ENCODE measurements around the gene S100A1.

DNA sequence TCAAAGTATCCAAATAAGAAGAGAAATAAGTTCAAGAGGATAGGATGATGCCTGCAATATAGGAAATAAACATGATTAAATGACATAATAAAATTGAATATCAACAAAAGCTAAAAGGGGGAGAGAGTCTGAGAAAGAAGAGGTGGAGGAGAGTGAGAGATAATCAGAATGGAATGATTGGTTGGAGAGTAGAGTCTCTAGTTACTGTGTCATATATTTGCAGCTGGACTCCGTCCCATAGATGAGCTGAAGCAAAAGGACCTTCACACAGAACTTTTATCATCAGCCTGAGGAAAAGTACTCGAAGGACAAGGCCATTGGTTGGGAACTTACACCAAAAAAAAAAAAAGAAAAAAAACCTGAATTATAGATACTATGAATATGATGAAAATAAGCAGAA, 39.8 kb upstream of the S100A1 start:
- TF ChIP-seq, protein P1, sequence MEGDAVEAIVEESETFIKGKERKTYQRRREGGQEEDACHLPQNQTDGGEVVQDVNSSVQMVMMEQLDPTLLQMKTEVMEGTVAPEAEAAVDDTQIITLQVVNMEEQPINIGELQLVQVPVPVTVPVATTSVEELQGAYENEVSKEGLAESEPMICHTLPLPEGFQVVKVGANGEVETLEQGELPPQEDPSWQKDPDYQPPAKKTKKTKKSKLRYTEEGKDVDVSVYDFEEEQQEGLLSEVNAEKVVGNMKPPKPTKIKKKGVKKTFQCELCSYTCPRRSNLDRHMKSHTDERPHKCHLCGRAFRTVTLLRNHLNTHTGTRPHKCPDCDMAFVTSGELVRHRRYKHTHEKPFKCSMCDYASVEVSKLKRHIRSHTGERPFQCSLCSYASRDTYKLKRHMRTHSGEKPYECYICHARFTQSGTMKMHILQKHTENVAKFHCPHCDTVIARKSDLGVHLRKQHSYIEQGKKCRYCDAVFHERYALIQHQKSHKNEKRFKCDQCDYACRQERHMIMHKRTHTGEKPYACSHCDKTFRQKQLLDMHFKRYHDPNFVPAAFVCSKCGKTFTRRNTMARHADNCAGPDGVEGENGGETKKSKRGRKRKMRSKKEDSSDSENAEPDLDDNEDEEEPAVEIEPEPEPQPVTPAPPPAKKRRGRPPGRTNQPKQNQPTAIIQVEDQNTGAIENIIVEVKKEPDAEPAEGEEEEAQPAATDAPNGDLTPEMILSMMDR (IDR thresholded peaks at IDR 0.05), result no peak
- no peak for TF ChIP-seq POLR2A (IDR thresholded peaks at IDR 0.05)

All from thyroid gland (tissue), 4 donors.